DND-41 (cell line): ENCODE data around the gene SLC10A2.

Experiments used
- ATAC-seq: fragments of 200-7000 bp; cut with Tn5 transposase; 3 replicates; pipeline ENCODE4 v1.9.1; 2021; ENCODE audit warnings: low read depth; ENCODE audit not compliant: insufficient read depth
- DNase-seq: peaks from one replicate; pipeline ENCODE4 v3.0.0-alpha.2; 2020
- H2AFZ ChIP-seq: 2 replicates; pipeline ENCODE4 v1.6.0; 2012; ENCODE audit warnings: low read depth, low read length
- H3K27ac ChIP-seq: 2 replicates; pipeline ENCODE4 v1.5.1; 2012; ENCODE audit warnings: low read length, inconsistent platforms
- H3K27me3 ChIP-seq: fragments of 200-600 bp; sonication (generic); 2 replicates; pipeline ENCODE4 v1.6.0; 2012; ENCODE audit warnings: low read length, mild to moderate bottlenecking, inconsistent platforms; ENCODE audit not compliant: insufficient read depth, poor library complexity
- H3K36me3 ChIP-seq: 2 replicates; pipeline ENCODE4 v1.5.1; 2012; ENCODE audit warnings: low read length, inconsistent platforms; ENCODE audit not compliant: insufficient read depth
- H3K4me1 ChIP-seq: 2 replicates; pipeline ENCODE4 v1.5.1; 2012; ENCODE audit warnings: mild to moderate bottlenecking, low read length; ENCODE audit not compliant: insufficient read depth
- H3K4me2 ChIP-seq: 2 replicates; pipeline ENCODE4 v1.6.0; 2012; ENCODE audit warnings: mild to moderate bottlenecking, moderate library complexity, low read length, inconsistent platforms; ENCODE audit not compliant: insufficient read depth
- H3K4me3 ChIP-seq, 2 experiments: fragments of 200-600 bp in 1 of 2; shearing (Covaris generic) in 1 of 2; 2 replicates each; pipeline ENCODE4 v1.5.1; 2012 to 2016; ENCODE audit warnings: inconsistent platforms in 2 of 2, low read length in 2 of 2, mild to moderate bottlenecking in 2 of 2, low read depth in 1 of 2, moderate library complexity in 1 of 2
- H3K79me2 ChIP-seq: 2 replicates; pipeline ENCODE4 v1.6.0; 2012; ENCODE audit warnings: low read length, inconsistent platforms; ENCODE audit not compliant: insufficient read depth
- H3K9ac ChIP-seq: 2 replicates; pipeline ENCODE4 v1.6.0; 2012; ENCODE audit warnings: low read depth, mild to moderate bottlenecking, inconsistent platforms, low read length, moderate library complexity
- H3K9me3 ChIP-seq: 2 replicates; pipeline ENCODE4 v1.5.1; 2012; ENCODE audit warnings: low read length, moderate library complexity, mild to moderate bottlenecking, inconsistent platforms; ENCODE audit not compliant: insufficient read depth, severe bottlenecking
- H4K20me1 ChIP-seq: 2 replicates; pipeline ENCODE4 v1.6.0; 2012; ENCODE audit warnings: low read length; ENCODE audit not compliant: insufficient read depth
- CTCF ChIP-seq: IDR thresholded peaks from 2 replicates; pipeline ENCODE4 v1.5.1; 2012; ENCODE audit warnings: borderline replicate concordance, low read length, moderate library complexity, mild to moderate bottlenecking; ENCODE audit not compliant: poor library complexity, severe bottlenecking; ENCODE audit errors: extremely low read depth
- EZH2 ChIP-seq: IDR thresholded peaks from 3 replicates; pipeline ENCODE4 v1.6.1; 2012; ENCODE audit warnings: borderline replicate concordance, low read depth, mild to moderate bottlenecking, moderate library complexity, low read length, inconsistent platforms; ENCODE audit not compliant: severe bottlenecking

The SLC10A2 gene

DNA sequence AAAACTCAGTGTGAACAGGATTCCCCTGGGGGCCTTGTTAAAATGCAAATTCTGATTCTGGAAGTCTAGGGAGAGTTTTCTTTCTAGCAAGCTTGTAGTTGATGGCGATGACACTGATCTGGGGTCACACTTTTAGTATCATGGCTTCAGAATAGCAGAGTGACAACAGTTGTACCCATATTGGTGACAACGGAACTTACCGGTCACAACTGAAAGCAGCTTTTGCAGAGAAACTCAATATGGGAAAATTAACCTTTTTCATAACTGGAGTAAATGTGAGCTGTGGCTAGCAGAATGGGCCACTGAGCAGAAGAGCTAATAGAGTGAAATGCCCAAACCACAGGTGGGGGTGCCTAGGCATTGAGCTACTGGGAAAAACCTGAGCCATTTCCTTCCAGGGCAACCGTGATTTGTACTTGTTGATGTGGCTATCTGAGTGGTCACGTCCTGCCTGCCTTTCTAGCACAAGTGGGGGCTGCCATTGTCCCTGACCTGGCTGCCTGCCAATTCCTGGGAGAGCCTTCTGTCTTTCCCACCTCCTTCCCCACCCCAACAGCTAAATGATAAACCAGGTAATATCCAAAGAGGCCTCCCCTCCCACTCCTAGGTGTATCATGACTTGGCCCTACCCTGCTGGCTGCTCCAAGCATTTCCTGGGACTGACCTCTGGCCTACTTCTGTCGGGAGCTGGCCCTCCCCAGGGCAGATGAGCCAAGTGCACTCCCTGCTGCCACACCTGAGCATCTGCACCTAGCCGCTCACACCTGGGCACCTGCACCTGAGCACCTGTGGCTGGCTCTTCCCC is 1.7 kb upstream of the SLC10A2 start:
- ATAC-seq = no peak
- Histone ChIP-seq H3K4me3 (no peak overlapping the region), H3K27me3 (no peaks in the 10 kb centered on the region), H4K20me1 (no peaks in the 10 kb centered on the region), H3K79me2 (no peaks in the 10 kb centered on the region), H3K4me2 (no peak overlapping the region), H2AFZ (no peak overlapping the region), H3K4me1 (no peaks in the 10 kb centered on the region), H3K27ac (no peak overlapping the region), H3K9ac (no peak overlapping the region), H3K36me3 (no peaks in the 10 kb centered on the region), H3K9me3 (no peaks in the 10 kb centered on the region)
- DNase-seq = no peak
- TF ChIP-seq CTCF = no peak
- no peak for TF ChIP-seq EZH2

DNA sequence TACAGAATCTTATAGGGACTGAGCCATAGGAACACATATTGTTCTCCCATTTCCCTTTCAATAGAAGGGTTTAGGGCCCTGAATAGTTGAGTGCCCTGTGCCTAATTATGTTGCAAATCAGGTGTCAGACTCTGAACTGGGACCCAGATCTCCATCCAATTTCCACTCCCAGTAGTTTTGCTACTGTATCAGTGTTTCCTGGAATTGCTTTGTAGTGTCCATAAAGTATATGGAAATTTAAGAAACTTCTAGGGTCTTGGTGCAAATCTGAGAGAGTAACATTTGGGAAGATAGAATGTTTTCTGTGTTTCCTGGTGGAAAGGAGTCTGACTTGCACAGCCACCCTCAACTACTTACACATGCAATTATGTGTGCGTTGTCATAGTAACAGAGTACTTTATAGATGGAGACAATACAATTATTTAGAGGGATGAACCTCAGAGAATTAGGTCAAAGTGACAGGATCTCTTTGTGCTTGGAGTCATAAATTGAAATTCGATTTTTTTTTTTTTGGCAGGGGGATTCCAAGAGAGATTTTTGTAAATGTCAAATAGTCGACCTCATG is 646 bp upstream of the SLC10A2 start:
- no peak for ATAC-seq
- no peaks in the 10 kb centered on the region for H3K9me3 ChIP-seq
- no peaks in the 10 kb centered on the region for H3K4me1 ChIP-seq
- no peaks in the 10 kb centered on the region for H3K79me2 ChIP-seq
- H3K4me2 ChIP-seq = no peak overlapping the region
- H3K4me3 ChIP-seq = no peak overlapping the region
- H4K20me1 ChIP-seq = no peaks in the 10 kb centered on the region
- H3K36me3 ChIP-seq = no peaks in the 10 kb centered on the region
- no peak overlapping the region for H3K9ac ChIP-seq
- H3K27me3 ChIP-seq = no peaks in the 10 kb centered on the region
- TF ChIP-seq EZH2 = no peak
- TF ChIP-seq CTCF = no peak
- no peak for DNase-seq
- no peak overlapping the region for H2AFZ ChIP-seq
- H3K27ac ChIP-seq = no peak overlapping the region

GRCh38 chr13:103063376-103063775 is 2.8 kb downstream of the SLC10A2 start:
- DNase-seq (no peak), ATAC-seq (no peak)
- Histone ChIP-seq H3K27ac (no peak overlapping the region), H3K4me2 (no peak overlapping the region), H3K4me1 (no peaks in the 10 kb centered on the region), H2AFZ (no peak overlapping the region), H4K20me1 (no peaks in the 10 kb centered on the region), H3K9me3 (peaks cover 2% of the 10 kb centered on the region), H3K36me3 (no peaks in the 10 kb centered on the region), H3K27me3 (no peaks in the 10 kb centered on the region), H3K79me2 (no peaks in the 10 kb centered on the region), H3K4me3 (no peak overlapping the region), H3K9ac (no peak overlapping the region)
- TF ChIP-seq EZH2 (no peak), CTCF (no peak)
